Activated CD4-positive, alpha-beta T cell treated with anti-CD3 and anti-CD28 coated beads, Interleukin-2, amount 10 ng/mL, durations not matched to agents 7 days and 5 days (primary cell): ENCODE measurements around the gene SPIRE2. TPM values are rescaled to one million over a fixed set of nuclear protein-coding genes. Genes with fewer than 3 reads are reported as not detected.

ENCODE experiments used
- CTCF ChIA-PET: fragments of 350-600 bp; sonication (Branson Sonifier 250); formaldehyde crosslinking; loops from one replicate; lab custom pipeline; 2021; ENCODE audit warnings: antibody characterized with exemption; lab: Charles Lee
- POLR2A ChIA-PET: fragments of 350-600 bp; sonication (Branson Sonifier 250); formaldehyde crosslinking; loops from one replicate; lab custom pipeline; 2021; ENCODE audit warnings: antibody characterized with exemption; lab: Charles Lee
- DNase-seq: peaks from one replicate; pipeline ENCODE4 v3.0.0-alpha.2; 2020
- H3K27ac Mint-ChIP-seq: one replicate; pipeline ENCODE4 v1.8.0; 2021; ENCODE audit warnings: mild to moderate bottlenecking, moderate library complexity, mixed read lengths
- H3K27me3 Mint-ChIP-seq: one replicate; pipeline ENCODE4 v1.8.0; 2021; ENCODE audit warnings: mixed read lengths
- H3K36me3 Mint-ChIP-seq: one replicate; pipeline ENCODE4 v1.8.0; 2021; ENCODE audit warnings: low read depth, mixed read lengths
- H3K4me1 Mint-ChIP-seq: one replicate; pipeline ENCODE4 v1.8.0; 2021; ENCODE audit warnings: mixed read lengths
- H3K4me3 Mint-ChIP-seq: one replicate; pipeline ENCODE4 v1.8.0; 2021; ENCODE audit warnings: mild to moderate bottlenecking, moderate library complexity, mixed read lengths
- H3K9me3 Mint-ChIP-seq: one replicate; pipeline ENCODE4 v1.8.0; 2021; ENCODE audit warnings: mixed read lengths
- total RNA-seq, 2 experiments: library from RNA; stranded (reverse); gene quantifications; one replicate each; pipeline ENCODE4 v1.2.3, GENCODE V29; 2021

The SPIRE2 gene
- total RNA-seq, 2 experiments from 2014 or later: 1.1 to 1.8 TPM

- H3K4me3 Mint-ChIP-seq: peak within 1 kb of the TSS; percentile 66
- DNase-seq: no peak
- no peaks in the 10 kb centered on the region for H3K9me3 Mint-ChIP-seq
- H3K36me3 Mint-ChIP-seq: peaks cover 4% of the 10 kb centered on the region
- peaks cover 49% of the 10 kb centered on the region for H3K4me1 Mint-ChIP-seq
- ChIA-PET CTCF (interaction anchor here (0.6 to 3.1 kb wide), 7 partner anchors 8 to 218 kb away, joined by 3 to 11 read pairs (median 5); partner anchors contain the start of gene DEF8), POLR2A (no interaction called here)
- H3K27ac Mint-ChIP-seq: peak within 1 kb of the TSS; percentile 83
- peaks cover 38% of the 10 kb centered on the region for H3K27me3 Mint-ChIP-seq
Measured at GRCh38 chr16:89918453-89919347, 90.4 kb downstream of the SPIRE2 start, which contains the start of gene MC1R. MC1R (plus strand) TSS chr16:89918862; CDS start chr16:89919259, 397 bp downstream.

- Mint-ChIP-seq H3K27ac (peak overlapping the region; percentile 65), H3K36me3 (no peaks in the 10 kb centered on the region), H3K4me3 (peak overlapping the region; percentile 43), H3K4me1 (peaks cover 51% of the 10 kb centered on the region), H3K27me3 (peaks cover 43% of the 10 kb centered on the region), H3K9me3 (no peaks in the 10 kb centered on the region)
- ChIA-PET CTCF (interaction anchor here (1.0 to 4.0 kb wide), 4 partner anchors 9 to 219 kb away, joined by 4 to 18 read pairs (median 6); partner anchors contain the start of gene DEF8), POLR2A (no interaction called here)
- DNase-seq: no peak
Measured at GRCh38 chr16:89919535-89920406, 91.5 kb downstream of the SPIRE2 start.

DNA sequence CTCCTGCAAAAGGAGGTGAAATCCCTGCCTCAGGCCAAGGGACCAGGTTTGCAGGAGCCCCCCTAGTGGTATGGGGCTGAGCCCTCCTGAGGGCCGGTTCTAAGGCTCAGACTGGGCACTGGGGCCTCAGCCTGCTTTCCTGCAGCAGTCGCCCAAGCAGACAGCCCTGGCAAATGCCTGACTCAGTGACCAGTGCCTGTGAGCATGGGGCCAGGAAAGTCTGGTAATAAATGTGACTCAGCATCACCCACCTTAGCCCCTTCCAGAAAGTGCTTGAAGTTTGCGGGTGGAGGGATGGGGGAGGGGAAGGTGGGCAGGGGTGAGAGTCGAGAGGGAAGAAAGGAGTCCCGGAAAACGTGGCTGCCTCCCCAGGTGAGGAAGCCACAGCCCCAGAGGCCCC lies 92.4 kb downstream of the SPIRE2 start:
- H3K36me3 Mint-ChIP-seq: no peaks in the 10 kb centered on the region
- peak overlapping the region; percentile 57 for H3K27ac Mint-ChIP-seq
- H3K9me3 Mint-ChIP-seq: no peaks in the 10 kb centered on the region
- H3K27me3 Mint-ChIP-seq: peaks cover 50% of the 10 kb centered on the region
- H3K4me3 Mint-ChIP-seq: no peak overlapping the region
- DNase-seq: no peak
- POLR2A ChIA-PET: no interaction called here
- peaks cover 55% of the 10 kb centered on the region for H3K4me1 Mint-ChIP-seq
- CTCF ChIA-PET: interaction anchor here (1.7 to 4.0 kb wide), 2 partner anchors 11 to 220 kb away, joined by 5 to 18 read pairs; no protein-coding TSS in a partner anchor

Other genes starting within 250 kb of the SPIRE2 start
- gene DPEP1, start 214.8 kb upstream of the SPIRE2 start, total RNA-seq: not detected
- 100 to 1,000 TPM in 1 of 2 experiments, 10 to 100 TPM in 1; 77.6 to 102 TPM for gene CHMP1A, start 170.8 kb upstream of the SPIRE2 start, total RNA-seq
- gene SPATA33, start 170.6 kb upstream of the SPIRE2 start, total RNA-seq: 10 to 100 TPM; 14.5 to 14.8 TPM
- 10 to 100 TPM; 83.1 to 96.8 TPM for gene CDK10, start 141.8 kb upstream of the SPIRE2 start, total RNA-seq
- gene SPATA2L, start 126.8 kb upstream of the SPIRE2 start, total RNA-seq: 1 to 10 TPM; 5.3 to 8.0 TPM
- 10 to 100 TPM; 10.8 to 13.4 TPM for gene VPS9D1, start 107.6 kb upstream of the SPIRE2 start, total RNA-seq
- gene ZNF276, start 106.9 kb upstream of the SPIRE2 start, total RNA-seq: 10 to 100 TPM; 79.5 to 96.5 TPM
- 100 to 1,000 TPM in 1 of 2 experiments, 10 to 100 TPM in 1; 97.1 to 111 TPM for gene FANCA, start 11.8 kb upstream of the SPIRE2 start, total RNA-seq
- gene TCF25, start 45.1 kb downstream of the SPIRE2 start, total RNA-seq: 100 to 1,000 TPM; 148 to 168 TPM
- 1 to 10 TPM; 5.0 to 6.6 TPM for gene MC1R, start 90.4 kb downstream of the SPIRE2 start, total RNA-seq
- 1 to 10 TPM; 1.1 to 1.6 TPM for gene TUBB3, start 94.9 kb downstream of the SPIRE2 start, total RNA-seq
- gene DEF8, start 120.3 kb downstream of the SPIRE2 start, total RNA-seq: 10 to 100 TPM; 30.7 to 35.5 TPM
- under 1 TPM; 0.07 to 0.15 TPM for gene DBNDD1, start 191.0 kb downstream of the SPIRE2 start, total RNA-seq
- gene PRDM7, start 248.9 kb downstream of the SPIRE2 start, total RNA-seq: not detected